Naive thymus-derived CD4-positive, alpha-beta T cell (primary cell): ENCODE measurements around the gene ALDH1L2. TPM values are rescaled to one million over a fixed set of nuclear protein-coding genes. Genes with fewer than 3 reads are reported as not detected.

Source experiments
- ATAC-seq: fragments of 150-1000 bp; cut with Tn5 transposase; 2 replicates; pipeline ENCODE4 v1.10.0; 2021; ENCODE audit warnings: mild to moderate bottlenecking, moderate library complexity
- CTCF ChIA-PET: fragments of 350-600 bp; sonication (Branson Sonifier 250); formaldehyde crosslinking; loops from one replicate; lab custom pipeline; 2021; ENCODE audit warnings: antibody characterized with exemption; lab: Charles Lee
- POLR2A ChIA-PET: fragments of 350-600 bp; sonication (Branson Sonifier 250); formaldehyde crosslinking; loops from one replicate; lab custom pipeline; 2021; ENCODE audit warnings: antibody characterized with exemption, inconsistent platforms; lab: Charles Lee
- DNase-seq, 9 donors: peaks; one replicate each; pipeline versions ENCODE4 v3.0.0 to v3.0.0-alpha.2; 2020 to 2022; ENCODE audit warnings: mixed read lengths in 1 of 9
- H3K27ac ChIP-seq: one replicate; pipeline ENCODE4 v1.7.0; 2013; ENCODE audit warnings: mild to moderate bottlenecking, low read depth, low read length, moderate library complexity
- H3K27me3 ChIP-seq, 2 donors: one replicate each; pipeline ENCODE4 v1.7.0; 2013; ENCODE audit warnings: low read length in 2 of 2, mild to moderate bottlenecking in 2 of 2, moderate library complexity in 2 of 2; ENCODE audit not compliant: control insufficient read depth in 2 of 2, insufficient read depth in 2 of 2
- H3K36me3 ChIP-seq, 3 experiments: 1 replicate in 2 of 3; 2 replicates in 1 of 3; pipeline ENCODE4 v1.7.0; 2013; ENCODE audit warnings: low read length in 3 of 3, mild to moderate bottlenecking in 3 of 3, moderate library complexity in 1 of 3; ENCODE audit not compliant: insufficient read depth in 3 of 3, control insufficient read depth in 2 of 3
- H3K4me1 ChIP-seq, 2 donors: one replicate each; pipeline ENCODE4 v1.7.0; 2013; ENCODE audit warnings: low read length in 2 of 2, mild to moderate bottlenecking in 2 of 2, moderate library complexity in 1 of 2; ENCODE audit not compliant: control insufficient read depth in 2 of 2, insufficient read depth in 2 of 2
- H3K4me3 ChIP-seq: 2 replicates; pipeline ENCODE4 v1.7.0; 2013; ENCODE audit warnings: mild to moderate bottlenecking, low read length
- H3K9me3 ChIP-seq, 3 experiments: 1 replicate in 2 of 3; 2 replicates in 1 of 3; pipeline ENCODE4 v1.7.0; 2013; ENCODE audit warnings: low read length in 3 of 3; ENCODE audit not compliant: control insufficient read depth in 2 of 3
- H3K27ac Mint-ChIP-seq, 9 donors: one replicate each; pipeline ENCODE4 v1.8.0; 2020 to 2022; ENCODE audit warnings: mixed read lengths in 9 of 9, mild to moderate bottlenecking in 8 of 9, moderate library complexity in 5 of 9, inconsistent platforms in 2 of 9
- H3K27me3 Mint-ChIP-seq, 5 donors: one replicate each; pipeline ENCODE4 v1.8.0; 2021 to 2022; ENCODE audit warnings: mixed read lengths in 5 of 5, mild to moderate bottlenecking in 1 of 5
- H3K36me3 Mint-ChIP-seq, 5 donors: one replicate each; pipeline ENCODE4 v1.8.0; 2020 to 2022; ENCODE audit warnings: mixed read lengths in 5 of 5, mild to moderate bottlenecking in 3 of 5, inconsistent platforms in 1 of 5
- H3K4me1 Mint-ChIP-seq, 7 donors: one replicate each; pipeline ENCODE4 v1.8.0; 2020 to 2022; ENCODE audit warnings: mixed read lengths in 7 of 7, mild to moderate bottlenecking in 3 of 7, inconsistent platforms in 1 of 7
- H3K4me3 Mint-ChIP-seq, 10 donors: one replicate each; pipeline ENCODE4 v1.8.0; 2020 to 2022; ENCODE audit warnings: mild to moderate bottlenecking in 10 of 10, mixed read lengths in 10 of 10, moderate library complexity in 6 of 10, inconsistent platforms in 2 of 10
- H3K9me3 Mint-ChIP-seq, 11 donors: one replicate each; pipeline ENCODE4 v1.8.0; 2020 to 2022; ENCODE audit warnings: mixed read lengths in 11 of 11, mild to moderate bottlenecking in 4 of 11, inconsistent platforms in 1 of 11, moderate library complexity in 1 of 11
- intact Hi-C, 2 donors: fragments of 100-400 bp; cut with micrococcal nuclease; formaldehyde crosslinking; loops; one replicate each; pipeline ENCODE4 v1.15.1; 2023
- polyA plus RNA-seq, 2 donors: library from polyadenylated mRNA; unstranded; fragments of 300-500 nt; fragmentation: Illumina TruSeq; gene quantifications; one replicate each; pipeline ENCODE4 v1.2.3, GENCODE V29; 2021
- total RNA-seq, 6 experiments: library from RNA in 5 of 6; stranded (reverse) in 5 of 6; gene quantifications; 1 replicate in 5 of 6; 2 replicates in 1 of 6; pipeline ENCODE4 v1.2.3 and lab custom pipeline; 2021 to 2026

The ALDH1L2 gene
- total and polyA plus RNA-seq, 7 experiments from 2014 or later: 0.24 to 0.42 (median 0.34) TPM; not detected in 3

- intact Hi-C loops: no loop called here
- POLR2A ChIA-PET: no interaction called here
- no peak overlapping the region for H3K4me3 Mint-ChIP-seq
- H3K4me3 ChIP-seq: no peak overlapping the region
- peaks cover 0 to 29% (median 10%) of the 10 kb centered on the region in 5 donors for H3K36me3 Mint-ChIP-seq
- H3K36me3 ChIP-seq: peaks cover 0 to 9% (median 0%) of the 10 kb centered on the region in 3 experiments
- CTCF ChIA-PET: no interaction called here
- no peaks in the 10 kb centered on the region for H3K9me3 ChIP-seq
- no peaks in the 10 kb centered on the region for H3K4me1 ChIP-seq
- no peak overlapping the region for H3K27ac ChIP-seq
- H3K9me3 Mint-ChIP-seq: no peaks in the 10 kb centered on the region
- ATAC-seq: no peak
- H3K27ac Mint-ChIP-seq: no peak overlapping the region
- H3K4me1 Mint-ChIP-seq: peaks cover 0 to 1% (median 0%) of the 10 kb centered on the region in 7 donors
- no peaks in the 10 kb centered on the region for H3K27me3 ChIP-seq
- no peaks in the 10 kb centered on the region for H3K27me3 Mint-ChIP-seq
- no peak for DNase-seq
Observed at GRCh38 chr12:105020241-105020962, 63.9 kb downstream of the ALDH1L2 start.

- CTCF ChIA-PET: no interaction called here
- Histone ChIP-seq H3K27ac (no peak overlapping the region), H3K36me3 (peaks cover 0 to 15% (median 0%) of the 10 kb centered on the region in 3 experiments), H3K9me3 (no peaks in the 10 kb centered on the region), H3K27me3 (no peaks in the 10 kb centered on the region), H3K4me1 (no peaks in the 10 kb centered on the region), H3K4me3 (no peak overlapping the region)
- POLR2A ChIA-PET: no interaction called here
- Mint-ChIP-seq H3K27ac (no peak overlapping the region), H3K27me3 (no peaks in the 10 kb centered on the region), H3K36me3 (peaks cover 0 to 37% (median 17%) of the 10 kb centered on the region in 5 donors), H3K4me1 (peaks cover 0 to 1% (median 0%) of the 10 kb centered on the region in 7 donors), H3K9me3 (no peaks in the 10 kb centered on the region), H3K4me3 (no peak overlapping the region)
- DNase-seq: no peak
- no peak for ATAC-seq
- intact Hi-C loops: no loop called here
Observed at GRCh38 chr12:105018776-105019175, 65.5 kb downstream of the ALDH1L2 start.

- no peak overlapping the region for H3K27ac ChIP-seq
- no peak for ATAC-seq
- ChIA-PET CTCF (no interaction called here), POLR2A (no interaction called here)
- H3K9me3 ChIP-seq: no peaks in the 10 kb centered on the region
- peaks cover 0 to 42% (median 17%) of the 10 kb centered on the region in 5 donors for H3K36me3 Mint-ChIP-seq
- no peaks in the 10 kb centered on the region for H3K4me1 ChIP-seq
- H3K4me3 Mint-ChIP-seq: no peak overlapping the region
- no peak for DNase-seq
- H3K36me3 ChIP-seq: peaks cover 0 to 15% (median 0%) of the 10 kb centered on the region in 3 experiments
- H3K27me3 ChIP-seq: no peaks in the 10 kb centered on the region
- intact Hi-C loops: no loop called here
- H3K9me3 Mint-ChIP-seq: no peaks in the 10 kb centered on the region
- H3K4me1 Mint-ChIP-seq: peaks cover 0 to 1% (median 0%) of the 10 kb centered on the region in 7 donors
- no peaks in the 10 kb centered on the region for H3K27me3 Mint-ChIP-seq
- H3K4me3 ChIP-seq: no peak overlapping the region
- no peak overlapping the region for H3K27ac Mint-ChIP-seq
Observed at GRCh38 chr12:105018012-105018411, 66.2 kb downstream of the ALDH1L2 start.

GRCh38 chr12:105015543-105015942 is 68.7 kb downstream of the ALDH1L2 start:
- Histone ChIP-seq H3K27me3 (no peaks in the 10 kb centered on the region), H3K4me1 (no peaks in the 10 kb centered on the region), H3K4me3 (no peak overlapping the region), H3K27ac (no peak overlapping the region), H3K9me3 (no peaks in the 10 kb centered on the region), H3K36me3 (peaks cover 0 to 19% (median 0%) of the 10 kb centered on the region in 3 experiments)
- DNase-seq (no peak), ATAC-seq (no peak)
- Mint-ChIP-seq H3K36me3 (peaks cover 15 to 61% (median 39%) of the 10 kb centered on the region in 5 donors), H3K9me3 (peaks cover 4 to 20% (median 9%) of the 10 kb centered on the region in 11 donors), H3K27me3 (no peaks in the 10 kb centered on the region), H3K27ac (no peak overlapping the region), H3K4me1 (peaks cover 0 to 1% (median 0%) of the 10 kb centered on the region in 7 donors), H3K4me3 (no peak overlapping the region)
- CTCF ChIA-PET: no interaction called here
- intact Hi-C loops: no loop called here
- POLR2A ChIA-PET: interaction anchor here (0.6 kb wide), 1 partner anchor 359 kb away, joined by 3 read pairs; no protein-coding TSS in a partner anchor

GRCh38 chr12:105014603-105015002 is 69.7 kb downstream of the ALDH1L2 start:
- no peak for DNase-seq
- POLR2A ChIA-PET: interaction anchor here (0.6 kb wide), 1 partner anchor 553 kb away, joined by 3 read pairs; no protein-coding TSS in a partner anchor
- ATAC-seq: no peak
- H3K9me3 ChIP-seq: no peaks in the 10 kb centered on the region
- H3K27me3 Mint-ChIP-seq: no peaks in the 10 kb centered on the region
- peaks cover 24 to 68% (median 46%) of the 10 kb centered on the region in 5 donors for H3K36me3 Mint-ChIP-seq
- intact Hi-C loops: no loop called here
- H3K27ac ChIP-seq: no peak overlapping the region
- peaks cover 0 to 19% (median 0%) of the 10 kb centered on the region in 3 experiments for H3K36me3 ChIP-seq
- no peaks in the 10 kb centered on the region for H3K4me1 Mint-ChIP-seq
- no peak overlapping the region for H3K4me3 Mint-ChIP-seq
- H3K27ac Mint-ChIP-seq: no peak overlapping the region
- no peaks in the 10 kb centered on the region for H3K4me1 ChIP-seq
- H3K9me3 Mint-ChIP-seq: peaks cover 6 to 29% (median 12%) of the 10 kb centered on the region in 11 donors
- no peak overlapping the region for H3K4me3 ChIP-seq
- CTCF ChIA-PET: interaction anchor here (0.7 kb wide), 1 partner anchor 46 kb away, joined by 4 read pairs; no protein-coding TSS in a partner anchor
- H3K27me3 ChIP-seq: no peaks in the 10 kb centered on the region

GRCh38 chr12:105013892-105014291 is 70.4 kb downstream of the ALDH1L2 start:
- Histone ChIP-seq H3K27me3 (no peaks in the 10 kb centered on the region), H3K36me3 (peaks cover 0 to 19% (median 0%) of the 10 kb centered on the region in 3 experiments), H3K27ac (no peak overlapping the region), H3K4me1 (no peaks in the 10 kb centered on the region), H3K4me3 (no peak overlapping the region), H3K9me3 (no peaks in the 10 kb centered on the region)
- H3K9me3 Mint-ChIP-seq: peaks cover 6 to 29% (median 13%) of the 10 kb centered on the region in 11 donors
- ChIA-PET POLR2A (no interaction called here), CTCF (interaction anchor here (0.7 kb wide), 1 partner anchor 946 kb away, joined by 3 read pairs; no protein-coding TSS in a partner anchor)
- intact Hi-C loops: no loop called here
- H3K27ac Mint-ChIP-seq: no peak overlapping the region
- ATAC-seq: no peak
- peaks cover 0 to 4% (median 0%) of the 10 kb centered on the region in 7 donors for H3K4me1 Mint-ChIP-seq
- DNase-seq: no peak
- H3K27me3 Mint-ChIP-seq: no peaks in the 10 kb centered on the region
- peaks cover 27 to 75% (median 53%) of the 10 kb centered on the region in 5 donors for H3K36me3 Mint-ChIP-seq
- H3K4me3 Mint-ChIP-seq: no peak overlapping the region
